HCT116 (cell line): Measurements from ENCODE around the gene BFSP1. TPM values are rescaled to one million over a fixed set of nuclear protein-coding genes. Genes with fewer than 3 reads are reported as not detected.

Source experiments
- ATAC-seq: fragments of 200-7000 bp; cut with Tn5 transposase; 2 replicates; pipeline ENCODE4 v1.9.1; 2020; ENCODE audit warnings: mild to moderate bottlenecking, moderate library complexity
- BruUV-seq: library from RNA; stranded (reverse); fragments of 400-500 nt; replicated peaks from 2 replicates; lab custom pipeline; 2021; lab: Mats Ljungman, UMichigan
- CTCF ChIA-PET: fragments of 300-600 bp; sonication (Branson Sonifier 250); formaldehyde crosslinking; loops from one replicate; lab custom pipeline; 2021; ENCODE audit warnings: antibody characterized with exemption; lab: Charles Lee
- POLR2A ChIA-PET: fragments of 300-600, 350-600 bp; sonication (Branson Sonifier 250); formaldehyde crosslinking; loops from one replicate; lab custom pipeline; 2021; ENCODE audit warnings: antibody characterized with exemption; lab: Charles Lee
- RAD21 ChIA-PET, 2 experiments: fragments of 300-600 bp; sonication (Branson Sonifier 250); formaldehyde crosslinking; loops; one replicate each; lab custom pipeline; 2023; ENCODE audit warnings: low total read pairs in 2 of 2; ENCODE audit not compliant: uncharacterized antibody in 2 of 2, unreplicated experiment in 2 of 2, low non-redundant PET in 1 of 2; lab: Charles Lee
- DNase-seq: peaks from one replicate; pipeline ENCODE4 v3.0.0-alpha.2; 2010; ENCODE audit warnings: low read depth, low spot score
- H2AFZ ChIP-seq: fragments of 200-600 bp; shearing (Covaris generic), sonication (generic); 2 replicates; pipeline ENCODE4 v1.6.1; 2017; ENCODE audit warnings: low read depth, mixed run types, mixed read lengths, antibody characterized with exemption, low read length; ENCODE audit not compliant: poor library complexity, severe bottlenecking
- H3K27ac ChIP-seq: 2 replicates; pipeline ENCODE4 v1.5.1; 2012; ENCODE audit warnings: low read depth, low read length
- H3K27me3 ChIP-seq: fragments of 200-600 bp; sonication (generic); 2 replicates; pipeline ENCODE4 v1.6.1; 2016; ENCODE audit warnings: mixed run types, low read length, mixed read lengths; ENCODE audit not compliant: insufficient read depth
- H3K36me3 ChIP-seq, 2 experiments: fragments of 200-500 bp in 1 of 2; fragments of 200-600 bp in 1 of 2; sonication (Bioruptor generic) in 1 of 2; sonication (generic) in 1 of 2; 2 replicates each; pipeline versions ENCODE4 v1.5.1 to v1.6.1; 2014 to 2016; ENCODE audit warnings: low read length in 2 of 2, inconsistent platforms in 1 of 2, mixed read lengths in 1 of 2, mixed run types in 1 of 2; ENCODE audit not compliant: insufficient read depth in 2 of 2, control insufficient read depth in 1 of 2
- H3K4me1 ChIP-seq, 2 experiments: fragments of 200-600 bp in 1 of 2; sonication (generic) in 1 of 2; 2 replicates each; pipeline versions ENCODE4 v1.5.1 to v1.6.1; 2012 to 2017; ENCODE audit warnings: low read length in 2 of 2, inconsistent platforms in 1 of 2, mild to moderate bottlenecking in 1 of 2, mixed read lengths in 1 of 2, mixed run types in 1 of 2, moderate library complexity in 1 of 2; ENCODE audit not compliant: insufficient read depth in 2 of 2, control insufficient read depth in 1 of 2
- H3K4me2 ChIP-seq: fragments of 200-600 bp; sonication (generic); 2 replicates; pipeline ENCODE4 v1.6.1; 2017; ENCODE audit warnings: mixed run types, low read length, mixed read lengths
- H3K4me3 ChIP-seq, 2 experiments: fragments of 200-600 bp in 1 of 2; sonication (generic) in 1 of 2; replicated peaks in 1 of 2; 2 replicates each; pipeline ENCODE4 v1.5.1; 2011 to 2016; ENCODE audit warnings: low read length in 2 of 2, control low read depth in 1 of 2, low read depth in 1 of 2, mild to moderate bottlenecking in 1 of 2, mixed read lengths in 1 of 2, mixed run types in 1 of 2
- H3K79me2 ChIP-seq: fragments of 200-600 bp; sonication (generic); 2 replicates; pipeline ENCODE4 v1.6.1; 2017; ENCODE audit warnings: mild to moderate bottlenecking, mixed run types, low read length, moderate library complexity, mixed read lengths; ENCODE audit not compliant: insufficient read depth
- H3K9ac ChIP-seq: fragments of 200-600 bp; sonication (generic); 2 replicates; pipeline ENCODE4 v1.6.1; 2016; ENCODE audit warnings: low read length, mixed read lengths
- H3K9me2 ChIP-seq: fragments of 200-600 bp; sonication (generic), shearing (Covaris generic); 2 replicates; pipeline ENCODE4 v1.6.1; 2017; ENCODE audit warnings: mixed run types, mild to moderate bottlenecking, moderate library complexity; ENCODE audit not compliant: insufficient read depth
- H3K9me3 ChIP-seq, 2 experiments: fragments of 200-500 bp in 1 of 2; fragments of 200-600 bp in 1 of 2; sonication (Bioruptor generic) in 1 of 2; sonication (generic) in 1 of 2; 2 replicates each; pipeline ENCODE4 v1.6.1; 2014 to 2017; ENCODE audit warnings: low read length in 2 of 2, mixed read lengths in 2 of 2, inconsistent platforms in 1 of 2, low read depth in 1 of 2, mild to moderate bottlenecking in 1 of 2, mixed run types in 1 of 2, moderate library complexity in 1 of 2; ENCODE audit not compliant: control insufficient read depth in 1 of 2, insufficient read depth in 1 of 2
- H4K20me1 ChIP-seq: fragments of 200-600 bp; sonication (generic), shearing (Covaris generic); 2 replicates; pipeline ENCODE4 v1.6.1; 2017; ENCODE audit warnings: mixed run types, mild to moderate bottlenecking, moderate library complexity; ENCODE audit not compliant: insufficient read depth
- CTCF ChIP-seq, 3 experiments: fragments of 200-600 bp in 1 of 3; sonication (generic) in 1 of 3; IDR thresholded peaks in 2 of 3; conservative IDR thresholded peaks in 1 of 3; 2 replicates each; pipeline ENCODE4 v1.5.1; 2012 to 2017; ENCODE audit warnings: low read depth in 2 of 3, low read length in 2 of 3, antibody characterized with exemption in 1 of 3, borderline replicate concordance in 1 of 3, control low read depth in 1 of 3, mild to moderate bottlenecking in 1 of 3, mixed read lengths in 1 of 3, mixed run types in 1 of 3, moderate library complexity in 1 of 3; ENCODE audit not compliant: insufficient read depth in 1 of 3
- EGR1 ChIP-seq: IDR thresholded peaks from 2 replicates; pipeline ENCODE4 v1.6.1; 2012; ENCODE audit warnings: low read depth
- ELF1 ChIP-seq: IDR thresholded peaks from 2 replicates; pipeline ENCODE4 v1.6.1; 2012; ENCODE audit warnings: low read depth, borderline replicate concordance
- EZH2 ChIP-seq: fragments of 200-600 bp; sonication (generic); IDR thresholded peaks from 2 replicates; pipeline ENCODE4 v1.6.1; 2017; ENCODE audit warnings: antibody characterized with exemption, mixed run types
- POLR2AphosphoS5 ChIP-seq: IDR thresholded peaks from 2 replicates; pipeline ENCODE4 v1.6.1; 2011; ENCODE audit warnings: mild to moderate bottlenecking, low read depth, low read length, moderate library complexity
- RAD21 ChIP-seq: IDR thresholded peaks from 2 replicates; pipeline ENCODE4 v1.6.1; 2012; ENCODE audit warnings: low read depth, mild to moderate bottlenecking
- SIN3A ChIP-seq: IDR thresholded peaks from 2 replicates; pipeline ENCODE4 v1.6.1; 2012; ENCODE audit warnings: low read depth
- YY1 ChIP-seq: IDR thresholded peaks from 2 replicates; pipeline ENCODE4 v1.6.1; 2011; ENCODE audit warnings: low read length, low read depth, moderate library complexity, mild to moderate bottlenecking; ENCODE audit not compliant: insufficient replicate concordance; ENCODE audit errors: extremely low read depth
- intact Hi-C: fragments of 100-400 bp; cut with micrococcal nuclease; formaldehyde crosslinking; loops from 2 replicates; pipeline ENCODE4 v1.10.0; 2022
- total RNA-seq: library from RNA; stranded (reverse); gene quantifications from one replicate; pipeline ENCODE4 v1.2.1, GENCODE V29; 2021; ENCODE audit not compliant: unreplicated experiment

The BFSP1 gene
- total RNA-seq, 1 experiment from 2014 or later, result 8.8 TPM

GRCh38 chr20:17507032-17507431 is 24.1 kb downstream of the BFSP1 start:
- ChIA-PET CTCF (interaction anchor here (2.2 kb wide), 1 partner anchor 176 kb away, joined by 5 read pairs; no protein-coding TSS in a partner anchor), POLR2A (no interaction called here)
- intact Hi-C loops, result loop anchor here (10.0 kb wide), 1 partner anchor 388 kb away; no protein-coding TSS in a partner anchor

GRCh38 chr20:17505636-17506517 is 25.3 kb downstream of the BFSP1 start:
- peak overlapping the region; percentile 52 for H3K4me2 ChIP-seq
- H3K4me1 ChIP-seq, result peaks cover 6 to 20% of the 10 kb centered on the region in 2 experiments; a peak in 3 of 4 replicates
- no peaks in the 10 kb centered on the region for H3K9me2 ChIP-seq
- no peak for DNase-seq
- H2AFZ ChIP-seq, result no peak overlapping the region
- ChIA-PET RAD21 (interaction anchor here in 1 of 2 experiments (1.0 kb wide), 1 partner anchor 31 kb away, joined by 4 read pairs; no protein-coding TSS in a partner anchor), CTCF (interaction anchor here (0.9 to 2.2 kb wide), 5 partner anchors 112 to 433 kb away, joined by 3 to 5 read pairs (median 4); no protein-coding TSS in a partner anchor), POLR2A (no interaction called here)
- H3K9me3 ChIP-seq, result no peaks in the 10 kb centered on the region
- H3K27ac ChIP-seq, result no peak overlapping the region
- BruUV-seq, result no TSS peak
- H3K27me3 ChIP-seq, result no peaks in the 10 kb centered on the region
- ATAC-seq, result no peak
- H3K79me2 ChIP-seq, result no peaks in the 10 kb centered on the region
- H3K36me3 ChIP-seq, result no peaks in the 10 kb centered on the region
- no peaks in the 10 kb centered on the region for H4K20me1 ChIP-seq
- TF ChIP-seq RAD21 (no peak), EZH2 (no peak), SIN3A (no peak), CTCF (IDR thresholded peaks at IDR 0.05 in 2 of 3, conservative IDR thresholded peaks at IDR 0.05 in 1 of 3; ENCODE audit: borderline replicate concordance in 1 of 3, insufficient read depth in 1 of 3, low read depth in 2 of 3, low read length in 2 of 3) (no peak), ELF1 (no peak), EGR1 (no peak), POLR2AphosphoS5 (no peak)
- intact Hi-C loops, result loop anchor here (1.0 to 10.0 kb wide), 4 partner anchors 389 to 771 kb away; no protein-coding TSS in a partner anchor
- H3K4me3 ChIP-seq, result no peak overlapping the region
- no peak overlapping the region for H3K9ac ChIP-seq

More at GRCh38 chr20:17507032-17507431, 24.1 kb downstream of the BFSP1 start:
- Histone ChIP-seq H4K20me1 (no peaks in the 10 kb centered on the region), H3K9me3 (no peaks in the 10 kb centered on the region), H2AFZ (no peak overlapping the region), H3K27me3 (no peaks in the 10 kb centered on the region), H3K4me1 (peaks cover 6 to 20% of the 10 kb centered on the region in 2 experiments; a peak in 3 of 4 replicates), H3K4me2 (no peak overlapping the region)
- TF ChIP-seq POLR2AphosphoS5 (no peak), YY1 (no peak)
- TF ChIP-seq, all 23 proteins: peak for 0
- RAD21 ChIA-PET, result no interaction called here
- no peak overlapping the region for H3K4me3 ChIP-seq
- H3K9me2 ChIP-seq, result no peaks in the 10 kb centered on the region
- DNase-seq (no peak), ATAC-seq (no peak)
- H3K36me3 ChIP-seq, result no peaks in the 10 kb centered on the region
- H3K9ac ChIP-seq, result no peak overlapping the region
- BruUV-seq, result no TSS peak
- no peak overlapping the region for H3K27ac ChIP-seq
- no peaks in the 10 kb centered on the region for H3K79me2 ChIP-seq
